HG03139 (cell line): Measurements from ENCODE around the gene IQGAP1.

Experiments
- ATAC-seq: cut with Tn5 transposase; IDR thresholded peaks from one replicate; pipeline ENCODE4 v1.9.1; 2021; ENCODE audit not compliant: unreplicated experiment

The IQGAP1 gene

GRCh38 chr15:90365414-90366055 is 22.5 kb upstream of the IQGAP1 start:
- no peak for ATAC-seq

GRCh38 chr15:90367576-90367975 is 20.5 kb upstream of the IQGAP1 start:
- ATAC-seq: no peak

GRCh38 chr15:90375071-90375470 is 13.0 kb upstream of the IQGAP1 start:
- no peak for ATAC-seq

- ATAC-seq: no peak
These were observed 11.3 kb upstream of the IQGAP1 start for GRCh38 chr15:90376789-90377188.

- no peak for ATAC-seq
These were observed 8.8 kb upstream of the IQGAP1 start for GRCh38 chr15:90379263-90379662.

GRCh38 chr15:90381515-90381914 is 6.5 kb upstream of the IQGAP1 start:
- ATAC-seq: no peak

GRCh38 chr15:90382320-90382719 is 5.7 kb upstream of the IQGAP1 start:
- no peak for ATAC-seq

GRCh38 chr15:90386221-90386620 is 1.8 kb upstream of the IQGAP1 start:
- ATAC-seq: no peak

- ATAC-seq: peak; percentile 55
These were observed 679 bp downstream of the IQGAP1 start for GRCh38 chr15:90388462-90389380.

GRCh38 chr15:90389513-90389912 is 1.5 kb downstream of the IQGAP1 start:
- ATAC-seq: no peak

GRCh38 chr15:90393040-90393439 is 5.0 kb downstream of the IQGAP1 start:
- no peak for ATAC-seq

GRCh38 chr15:90394074-90394473 is 6.0 kb downstream of the IQGAP1 start:
- no peak for ATAC-seq

GRCh38 chr15:90394748-90395442 is 6.9 kb downstream of the IQGAP1 start:
- ATAC-seq: no peak

- ATAC-seq: no peak
These were observed 8.3 kb downstream of the IQGAP1 start for GRCh38 chr15:90396321-90396720.

- no peak for ATAC-seq
These were observed 12.1 kb downstream of the IQGAP1 start for GRCh38 chr15:90400005-90400758.

- ATAC-seq: peak; percentile 97
These were observed 12.8 kb downstream of the IQGAP1 start for GRCh38 chr15:90400759-90401314.

- no peak for ATAC-seq
These were observed 13.5 kb downstream of the IQGAP1 start for GRCh38 chr15:90401495-90401894.

GRCh38 chr15:90402223-90402622 is 14.2 kb downstream of the IQGAP1 start:
- ATAC-seq: no peak

GRCh38 chr15:90402767-90403166 is 14.7 kb downstream of the IQGAP1 start:
- no peak for ATAC-seq

GRCh38 chr15:90405055-90405607 is 17.1 kb downstream of the IQGAP1 start:
- no peak for ATAC-seq
